ENCODE results near the gene WDR5.

GRCh38 chr9:134178768-134179551 lies 43.1 kb downstream of the WDR5 start:
- TF ChIP-seq CTCF (conservative IDR thresholded peaks at IDR 0.05; ENCODE audit: low read depth, low read length) (no peak), EZH2 (IDR thresholded peaks at IDR 0.05; ENCODE audit: low read length, unreplicated experiment) (no peak), EZH2phosphoT487 (IDR thresholded peaks at IDR 0.05; ENCODE audit: borderline replicate concordance, low read length) (no peak)
